GM23338 (cell line): ENCODE results near the gene TSHB. TPM values are rescaled to one million over a fixed set of nuclear protein-coding genes. Genes with fewer than 3 reads are reported as not detected.

ENCODE experiments used
- ATAC-seq: fragments of 200-7000 bp; cut with Tn5 transposase; 3 replicates; pipeline ENCODE4 v1.9.1; 2020
- DNase-seq: peaks from one replicate; pipeline ENCODE4 v3.0.0-alpha.2; 2015; ENCODE audit warnings: low spot score
- H2AFZ ChIP-seq: fragments of 200-600 bp; sonication (generic); 2 replicates; pipeline ENCODE4 v1.8.0; 2016; ENCODE audit warnings: antibody characterized with exemption, mild to moderate bottlenecking, moderate library complexity
- H3F3A ChIP-seq: fragments of 200-600 bp; sonication (generic); replicated peaks from 2 replicates; pipeline ENCODE4 v1.8.0; 2017; ENCODE audit warnings: antibody characterized with exemption, mixed run types, low read depth
- H3K27ac ChIP-seq: fragments of 200-600 bp; sonication (generic); 2 replicates; pipeline ENCODE4 v1.6.1; 2016; ENCODE audit warnings: low read depth
- H3K27me3 ChIP-seq: fragments of 200-600 bp; sonication (generic); 2 replicates; pipeline ENCODE4 v1.8.0; 2016; ENCODE audit warnings: mild to moderate bottlenecking, mixed run types, moderate library complexity; ENCODE audit not compliant: insufficient read depth
- H3K36me3 ChIP-seq: fragments of 200-600 bp; sonication (generic); 2 replicates; pipeline ENCODE4 v1.8.0; 2016; ENCODE audit warnings: mild to moderate bottlenecking; ENCODE audit not compliant: insufficient read depth
- H3K4me1 ChIP-seq: fragments of 200-600 bp; sonication (generic); 2 replicates; pipeline ENCODE4 v1.8.0; 2016; ENCODE audit warnings: mild to moderate bottlenecking, moderate library complexity; ENCODE audit not compliant: insufficient read depth
- H3K4me2 ChIP-seq: fragments of 200-600 bp; sonication (generic); 2 replicates; pipeline ENCODE4 v1.7.1; 2017; ENCODE audit warnings: mixed run types
- H3K4me3 ChIP-seq: fragments of 200-600 bp; sonication (generic); 2 replicates; pipeline ENCODE4 v1.6.1; 2016; ENCODE audit warnings: mixed run types
- H3K79me2 ChIP-seq: fragments of 200-600 bp; sonication (generic); replicated peaks from 2 replicates; pipeline ENCODE4 v1.8.0; 2017; ENCODE audit warnings: mild to moderate bottlenecking; ENCODE audit not compliant: insufficient read depth
- H3K9me2 ChIP-seq: fragments of 200-600 bp; sonication (generic); 2 replicates; pipeline ENCODE4 v1.8.0; 2017; ENCODE audit not compliant: insufficient read depth
- H4K20me1 ChIP-seq: fragments of 200-600 bp; sonication (generic); replicated peaks from 2 replicates; pipeline ENCODE4 v1.8.0; 2017; ENCODE audit warnings: mild to moderate bottlenecking; ENCODE audit not compliant: insufficient read depth
- H3K27ac Mint-ChIP-seq: 2 replicates; pipeline ENCODE4 v1.8.0; 2020; ENCODE audit warnings: inconsistent platforms, mild to moderate bottlenecking, moderate library complexity, mixed read lengths
- H3K27me3 Mint-ChIP-seq: 3 replicates; pipeline ENCODE4 v1.8.0; 2022; ENCODE audit warnings: low read depth, mild to moderate bottlenecking, moderate library complexity, mixed read lengths, inconsistent platforms; ENCODE audit not compliant: insufficient read depth, poor library complexity
- H3K36me3 Mint-ChIP-seq: 3 replicates; pipeline ENCODE4 v1.8.0; 2021; ENCODE audit warnings: low read depth, mild to moderate bottlenecking, inconsistent platforms, moderate library complexity, mixed read lengths
- H3K4me1 Mint-ChIP-seq: 3 replicates; pipeline ENCODE4 v1.8.0; 2020; ENCODE audit warnings: mild to moderate bottlenecking, inconsistent platforms, mixed read lengths
- H3K4me3 Mint-ChIP-seq: 3 replicates; pipeline ENCODE4 v1.8.0; 2021; ENCODE audit warnings: moderate library complexity, mild to moderate bottlenecking, inconsistent platforms, mixed read lengths
- H3K9me3 Mint-ChIP-seq: 3 replicates; pipeline ENCODE4 v1.8.0; 2020; ENCODE audit warnings: moderate library complexity, mild to moderate bottlenecking, inconsistent platforms, mixed read lengths
- CREB1 ChIP-seq: fragments of 250-450 bp; sonication (Bioruptor Pico); IDR thresholded peaks from 2 replicates; pipeline ENCODE4 v1.5.0; 2020; ENCODE audit warnings: low read depth, mild to moderate bottlenecking, moderate library complexity
- CTCF ChIP-seq, 2 experiments: fragments of 200-600 bp in 1 of 2; sonication (generic) in 1 of 2; conservative IDR thresholded peaks; 2 replicates each; pipeline versions ENCODE4 v1.5.1 to v1.6.1; 2016 to 2017; ENCODE audit warnings: antibody characterized with exemption in 2 of 2, low read depth in 2 of 2, mild to moderate bottlenecking in 2 of 2, moderate library complexity in 1 of 2
- EZH2 ChIP-seq: fragments of 200-600 bp; sonication (generic); IDR thresholded peaks from one replicate; pipeline ENCODE4 v1.8.0; 2017; ENCODE audit warnings: antibody characterized with exemption, mild to moderate bottlenecking, low read depth; ENCODE audit not compliant: unreplicated experiment
- EZH2phosphoT487 ChIP-seq: fragments of 200-600 bp; sonication (generic); IDR thresholded peaks from one replicate; pipeline ENCODE4 v1.8.1; 2018; ENCODE audit warnings: antibody characterized with exemption; ENCODE audit not compliant: unreplicated experiment
- JUNB ChIP-seq: IDR thresholded peaks from one replicate; pipeline ENCODE4 v1.6.1; 2016; ENCODE audit warnings: antibody characterized with exemption; ENCODE audit not compliant: unreplicated experiment
- NANOG ChIP-seq: IDR thresholded peaks from 2 replicates; pipeline ENCODE4 v1.6.1; 2016; ENCODE audit warnings: antibody characterized with exemption, borderline replicate concordance
- POLR2AphosphoS5 ChIP-seq: IDR thresholded peaks from 2 replicates; pipeline ENCODE4 v1.6.1; 2016; ENCODE audit warnings: antibody characterized with exemption, low read depth
- STAT1 ChIP-seq: IDR thresholded peaks from one replicate; pipeline ENCODE4 v1.6.1; 2016; ENCODE audit warnings: antibody characterized with exemption; ENCODE audit not compliant: unreplicated experiment
- ZNF114 ChIP-seq: fragments of 250-450 bp; sonication (Bioruptor Pico); IDR thresholded peaks from 2 replicates; pipeline ENCODE4 v1.5.0; 2020; ENCODE audit warnings: mild to moderate bottlenecking, moderate library complexity
- ZNF331 ChIP-seq: fragments of 250-450 bp; sonication (Bioruptor Pico); IDR thresholded peaks from 2 replicates; pipeline ENCODE4 v1.5.0; 2020; ENCODE audit warnings: low read depth, mild to moderate bottlenecking, moderate library complexity
- polyA plus RNA-seq: library from polyadenylated mRNA; unstranded; fragments of >200 nt; fragmentation: Nextera tagmentation; extraction: Ambion mirVana; gene quantifications from 2 replicates; pipeline ENCODE4 v1.2.1, GENCODE V29; 2016
- total RNA-seq: library from RNA; depleted of rRNA; stranded (reverse); fragments of >200 nt; shearing (Covaris generic); gene quantifications from 2 replicates; pipeline ENCODE4 v1.2.3, GENCODE V29; 2014
- TF ChIP-seq, protein P1 (sequence below): IDR thresholded peaks from one replicate; pipeline ENCODE4 v1.6.1; 2018; ENCODE audit warnings: antibody characterized with exemption; ENCODE audit not compliant: unreplicated experiment
- TF ChIP-seq, protein P2 (sequence below): IDR thresholded peaks from 2 replicates; pipeline ENCODE4 v1.6.1; 2016; ENCODE audit warnings: antibody characterized with exemption
- TF ChIP-seq, protein P3 (sequence below): fragments of 250-450 bp; sonication (Bioruptor Pico); IDR thresholded peaks from 2 replicates; pipeline ENCODE4 v1.5.0; 2020; ENCODE audit warnings: mild to moderate bottlenecking, moderate library complexity

The TSHB gene
- total and polyA plus RNA-seq, 2 experiments from 2014 or later: not detected

DNA sequence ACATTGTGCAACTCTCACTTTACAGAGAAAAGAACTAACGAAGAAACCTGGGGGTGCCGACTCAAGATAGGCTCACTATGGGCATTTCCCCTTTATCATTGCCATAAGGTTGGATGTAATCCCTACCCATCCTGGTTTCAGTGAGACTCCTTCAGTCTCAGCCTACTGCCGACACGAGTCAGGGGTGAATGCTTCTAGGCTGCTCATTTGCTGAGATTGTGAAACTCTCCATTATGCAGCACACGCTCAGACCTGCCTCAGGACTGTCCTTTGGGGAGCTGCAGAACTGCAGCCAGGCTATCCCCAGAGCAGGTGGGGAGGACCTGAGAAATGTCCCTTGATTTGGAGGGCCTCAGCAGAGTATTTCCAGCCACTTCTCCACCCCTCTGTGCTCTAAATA lies 22.2 kb downstream of the TSHB start:
- no peaks in the 10 kb centered on the region for H3K27me3 Mint-ChIP-seq
- H3K27ac ChIP-seq: no peak overlapping the region
- H3K4me1 Mint-ChIP-seq: 0 out of 3 replicates have a peak, but pooled peaks cover 3% of the 10 kb centered on the region
- no peak for DNase-seq
- no peaks in the 10 kb centered on the region for H3K27me3 ChIP-seq
- no peak overlapping the region for H3K4me3 ChIP-seq
- no peak for ATAC-seq
- peaks cover 3% of the 10 kb centered on the region; the same call in 1 of the 3 replicates for H3K36me3 Mint-ChIP-seq
- H3K4me1 ChIP-seq: peaks cover 11% of the 10 kb centered on the region
- TF ChIP-seq STAT1 (no peak), EZH2phosphoT487 (no peak), ZNF331 (CRISPR knock-in tag) (no peak), EZH2 (no peak), ZNF114 (CRISPR knock-in tag) (no peak), NANOG (no peak), JUNB (no peak), CREB1 (CRISPR knock-in tag) (no peak), POLR2AphosphoS5 (no peak), CTCF (conservative IDR thresholded peaks at IDR 0.05; ENCODE audit: low read depth in 2 of 2) (no peak)
- TF ChIP-seq, protein P1, sequence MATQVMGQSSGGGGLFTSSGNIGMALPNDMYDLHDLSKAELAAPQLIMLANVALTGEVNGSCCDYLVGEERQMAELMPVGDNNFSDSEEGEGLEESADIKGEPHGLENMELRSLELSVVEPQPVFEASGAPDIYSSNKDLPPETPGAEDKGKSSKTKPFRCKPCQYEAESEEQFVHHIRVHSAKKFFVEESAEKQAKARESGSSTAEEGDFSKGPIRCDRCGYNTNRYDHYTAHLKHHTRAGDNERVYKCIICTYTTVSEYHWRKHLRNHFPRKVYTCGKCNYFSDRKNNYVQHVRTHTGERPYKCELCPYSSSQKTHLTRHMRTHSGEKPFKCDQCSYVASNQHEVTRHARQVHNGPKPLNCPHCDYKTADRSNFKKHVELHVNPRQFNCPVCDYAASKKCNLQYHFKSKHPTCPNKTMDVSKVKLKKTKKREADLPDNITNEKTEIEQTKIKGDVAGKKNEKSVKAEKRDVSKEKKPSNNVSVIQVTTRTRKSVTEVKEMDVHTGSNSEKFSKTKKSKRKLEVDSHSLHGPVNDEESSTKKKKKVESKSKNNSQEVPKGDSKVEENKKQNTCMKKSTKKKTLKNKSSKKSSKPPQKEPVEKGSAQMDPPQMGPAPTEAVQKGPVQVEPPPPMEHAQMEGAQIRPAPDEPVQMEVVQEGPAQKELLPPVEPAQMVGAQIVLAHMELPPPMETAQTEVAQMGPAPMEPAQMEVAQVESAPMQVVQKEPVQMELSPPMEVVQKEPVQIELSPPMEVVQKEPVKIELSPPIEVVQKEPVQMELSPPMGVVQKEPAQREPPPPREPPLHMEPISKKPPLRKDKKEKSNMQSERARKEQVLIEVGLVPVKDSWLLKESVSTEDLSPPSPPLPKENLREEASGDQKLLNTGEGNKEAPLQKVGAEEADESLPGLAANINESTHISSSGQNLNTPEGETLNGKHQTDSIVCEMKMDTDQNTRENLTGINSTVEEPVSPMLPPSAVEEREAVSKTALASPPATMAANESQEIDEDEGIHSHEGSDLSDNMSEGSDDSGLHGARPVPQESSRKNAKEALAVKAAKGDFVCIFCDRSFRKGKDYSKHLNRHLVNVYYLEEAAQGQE: no peak
- TF ChIP-seq, protein P2, sequence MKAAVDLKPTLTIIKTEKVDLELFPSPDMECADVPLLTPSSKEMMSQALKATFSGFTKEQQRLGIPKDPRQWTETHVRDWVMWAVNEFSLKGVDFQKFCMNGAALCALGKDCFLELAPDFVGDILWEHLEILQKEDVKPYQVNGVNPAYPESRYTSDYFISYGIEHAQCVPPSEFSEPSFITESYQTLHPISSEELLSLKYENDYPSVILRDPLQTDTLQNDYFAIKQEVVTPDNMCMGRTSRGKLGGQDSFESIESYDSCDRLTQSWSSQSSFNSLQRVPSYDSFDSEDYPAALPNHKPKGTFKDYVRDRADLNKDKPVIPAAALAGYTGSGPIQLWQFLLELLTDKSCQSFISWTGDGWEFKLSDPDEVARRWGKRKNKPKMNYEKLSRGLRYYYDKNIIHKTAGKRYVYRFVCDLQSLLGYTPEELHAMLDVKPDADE: no peak
- TF ChIP-seq, protein P3, sequence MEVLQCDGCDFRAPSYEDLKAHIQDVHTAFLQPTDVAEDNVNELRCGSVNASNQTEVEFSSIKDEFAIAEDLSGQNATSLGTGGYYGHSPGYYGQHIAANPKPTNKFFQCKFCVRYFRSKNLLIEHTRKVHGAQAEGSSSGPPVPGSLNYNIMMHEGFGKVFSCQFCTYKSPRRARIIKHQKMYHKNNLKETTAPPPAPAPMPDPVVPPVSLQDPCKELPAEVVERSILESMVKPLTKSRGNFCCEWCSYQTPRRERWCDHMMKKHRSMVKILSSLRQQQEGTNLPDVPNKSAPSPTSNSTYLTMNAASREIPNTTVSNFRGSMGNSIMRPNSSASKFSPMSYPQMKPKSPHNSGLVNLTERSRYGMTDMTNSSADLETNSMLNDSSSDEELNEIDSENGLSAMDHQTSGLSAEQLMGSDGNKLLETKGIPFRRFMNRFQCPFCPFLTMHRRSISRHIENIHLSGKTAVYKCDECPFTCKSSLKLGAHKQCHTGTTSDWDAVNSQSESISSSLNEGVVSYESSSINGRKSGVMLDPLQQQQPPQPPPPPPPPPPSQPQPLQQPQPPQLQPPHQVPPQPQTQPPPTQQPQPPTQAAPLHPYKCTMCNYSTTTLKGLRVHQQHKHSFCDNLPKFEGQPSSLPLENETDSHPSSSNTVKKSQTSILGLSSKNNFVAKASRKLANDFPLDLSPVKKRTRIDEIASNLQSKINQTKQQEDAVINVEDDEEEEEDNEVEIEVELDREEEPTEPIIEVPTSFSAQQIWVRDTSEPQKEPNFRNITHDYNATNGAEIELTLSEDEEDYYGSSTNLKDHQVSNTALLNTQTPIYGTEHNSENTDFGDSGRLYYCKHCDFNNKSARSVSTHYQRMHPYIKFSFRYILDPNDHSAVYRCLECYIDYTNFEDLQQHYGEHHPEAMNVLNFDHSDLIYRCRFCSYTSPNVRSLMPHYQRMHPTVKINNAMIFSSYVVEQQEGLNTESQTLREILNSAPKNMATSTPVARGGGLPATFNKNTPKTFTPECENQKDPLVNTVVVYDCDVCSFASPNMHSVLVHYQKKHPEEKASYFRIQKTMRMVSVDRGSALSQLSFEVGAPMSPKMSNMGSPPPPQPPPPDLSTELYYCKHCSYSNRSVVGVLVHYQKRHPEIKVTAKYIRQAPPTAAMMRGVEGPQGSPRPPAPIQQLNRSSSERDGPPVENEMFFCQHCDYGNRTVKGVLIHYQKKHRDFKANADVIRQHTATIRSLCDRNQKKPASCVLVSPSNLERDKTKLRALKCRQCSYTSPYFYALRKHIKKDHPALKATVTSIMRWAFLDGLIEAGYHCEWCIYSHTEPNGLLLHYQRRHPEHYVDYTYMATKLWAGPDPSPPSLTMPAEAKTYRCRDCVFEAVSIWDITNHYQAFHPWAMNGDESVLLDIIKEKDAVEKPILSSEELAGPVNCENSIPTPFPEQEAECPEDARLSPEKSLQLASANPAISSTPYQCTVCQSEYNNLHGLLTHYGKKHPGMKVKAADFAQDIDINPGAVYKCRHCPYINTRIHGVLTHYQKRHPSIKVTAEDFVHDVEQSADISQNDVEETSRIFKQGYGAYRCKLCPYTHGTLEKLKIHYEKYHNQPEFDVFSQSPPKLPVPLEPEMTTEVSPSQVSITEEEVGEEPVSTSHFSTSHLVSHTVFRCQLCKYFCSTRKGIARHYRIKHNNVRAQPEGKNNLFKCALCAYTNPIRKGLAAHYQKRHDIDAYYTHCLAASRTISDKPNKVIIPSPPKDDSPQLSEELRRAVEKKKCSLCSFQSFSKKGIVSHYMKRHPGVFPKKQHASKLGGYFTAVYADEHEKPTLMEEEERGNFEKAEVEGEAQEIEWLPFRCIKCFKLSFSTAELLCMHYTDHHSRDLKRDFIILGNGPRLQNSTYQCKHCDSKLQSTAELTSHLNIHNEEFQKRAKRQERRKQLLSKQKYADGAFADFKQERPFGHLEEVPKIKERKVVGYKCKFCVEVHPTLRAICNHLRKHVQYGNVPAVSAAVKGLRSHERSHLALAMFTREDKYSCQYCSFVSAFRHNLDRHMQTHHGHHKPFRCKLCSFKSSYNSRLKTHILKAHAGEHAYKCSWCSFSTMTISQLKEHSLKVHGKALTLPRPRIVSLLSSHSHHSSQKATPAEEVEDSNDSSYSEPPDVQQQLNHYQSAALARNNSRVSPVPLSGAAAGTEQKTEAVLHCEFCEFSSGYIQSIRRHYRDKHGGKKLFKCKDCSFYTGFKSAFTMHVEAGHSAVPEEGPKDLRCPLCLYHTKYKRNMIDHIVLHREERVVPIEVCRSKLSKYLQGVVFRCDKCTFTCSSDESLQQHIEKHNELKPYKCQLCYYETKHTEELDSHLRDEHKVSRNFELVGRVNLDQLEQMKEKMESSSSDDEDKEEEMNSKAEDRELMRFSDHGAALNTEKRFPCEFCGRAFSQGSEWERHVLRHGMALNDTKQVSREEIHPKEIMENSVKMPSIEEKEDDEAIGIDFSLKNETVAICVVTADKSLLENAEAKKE (CRISPR knock-in tag): no peak
- H3K9me3 Mint-ChIP-seq: no peaks in the 10 kb centered on the region
- no peaks in the 10 kb centered on the region for H3K79me2 ChIP-seq
- H3K36me3 ChIP-seq: no peaks in the 10 kb centered on the region
- no peaks in the 10 kb centered on the region for H3K9me2 ChIP-seq
- H2AFZ ChIP-seq: no peak overlapping the region
- H3K4me3 Mint-ChIP-seq: no peak overlapping the region
- H3K27ac Mint-ChIP-seq: no peak overlapping the region
- no peaks in the 10 kb centered on the region for H3F3A ChIP-seq
- no peak overlapping the region for H3K4me2 ChIP-seq
- no peaks in the 10 kb centered on the region for H4K20me1 ChIP-seq
